ENCODE results near the gene FTO.

DNA sequence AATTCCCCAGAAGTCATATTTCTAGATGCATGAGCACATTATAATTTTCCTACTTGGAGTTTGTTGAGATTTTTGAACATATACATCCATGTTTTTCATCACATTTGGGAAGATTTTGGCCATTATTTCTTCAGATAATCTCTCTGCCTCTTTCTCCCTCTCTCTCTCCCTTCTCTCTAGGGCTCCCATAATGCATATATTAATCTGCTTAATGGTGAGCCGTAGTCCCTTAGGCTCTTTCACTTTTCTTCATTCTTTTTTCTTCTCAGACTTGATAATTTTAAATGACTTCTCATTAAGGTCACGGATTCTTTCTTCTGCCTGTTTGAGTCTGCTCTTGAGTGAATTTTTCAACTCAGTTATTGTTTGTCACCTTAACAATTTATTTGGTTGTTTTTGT lies 481.1 kb downstream of the FTO start:
- TF ChIP-seq, protein P1, sequence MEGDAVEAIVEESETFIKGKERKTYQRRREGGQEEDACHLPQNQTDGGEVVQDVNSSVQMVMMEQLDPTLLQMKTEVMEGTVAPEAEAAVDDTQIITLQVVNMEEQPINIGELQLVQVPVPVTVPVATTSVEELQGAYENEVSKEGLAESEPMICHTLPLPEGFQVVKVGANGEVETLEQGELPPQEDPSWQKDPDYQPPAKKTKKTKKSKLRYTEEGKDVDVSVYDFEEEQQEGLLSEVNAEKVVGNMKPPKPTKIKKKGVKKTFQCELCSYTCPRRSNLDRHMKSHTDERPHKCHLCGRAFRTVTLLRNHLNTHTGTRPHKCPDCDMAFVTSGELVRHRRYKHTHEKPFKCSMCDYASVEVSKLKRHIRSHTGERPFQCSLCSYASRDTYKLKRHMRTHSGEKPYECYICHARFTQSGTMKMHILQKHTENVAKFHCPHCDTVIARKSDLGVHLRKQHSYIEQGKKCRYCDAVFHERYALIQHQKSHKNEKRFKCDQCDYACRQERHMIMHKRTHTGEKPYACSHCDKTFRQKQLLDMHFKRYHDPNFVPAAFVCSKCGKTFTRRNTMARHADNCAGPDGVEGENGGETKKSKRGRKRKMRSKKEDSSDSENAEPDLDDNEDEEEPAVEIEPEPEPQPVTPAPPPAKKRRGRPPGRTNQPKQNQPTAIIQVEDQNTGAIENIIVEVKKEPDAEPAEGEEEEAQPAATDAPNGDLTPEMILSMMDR (IDR thresholded peaks at IDR 0.05; ENCODE audit: poor library complexity): no peak
- no peak for TF ChIP-seq EZH2phosphoT487 (IDR thresholded peaks at IDR 0.05; ENCODE audit: low read depth, severe bottlenecking, unreplicated experiment)
- TF ChIP-seq EZH2 (IDR thresholded peaks at IDR 0.05; ENCODE audit: borderline replicate concordance): no peak

Measured in hepatocyte (in vitro differentiated cells).